Embryonic facial prominence (tissue), 1 donor: ENCODE measurements around the gene IGFBP6.
"Not testable (repeated sequence)": the region's sequence is repeated elsewhere in the genome, so short reads cannot be mapped to it uniquely, and the experiment has no call there.

Source experiments
- DNase-seq: peaks from one replicate; pipeline ENCODE4 v3.0.0-alpha.2; 2016; ENCODE audit errors: extremely low spot score

Gene IGFBP6

DNA sequence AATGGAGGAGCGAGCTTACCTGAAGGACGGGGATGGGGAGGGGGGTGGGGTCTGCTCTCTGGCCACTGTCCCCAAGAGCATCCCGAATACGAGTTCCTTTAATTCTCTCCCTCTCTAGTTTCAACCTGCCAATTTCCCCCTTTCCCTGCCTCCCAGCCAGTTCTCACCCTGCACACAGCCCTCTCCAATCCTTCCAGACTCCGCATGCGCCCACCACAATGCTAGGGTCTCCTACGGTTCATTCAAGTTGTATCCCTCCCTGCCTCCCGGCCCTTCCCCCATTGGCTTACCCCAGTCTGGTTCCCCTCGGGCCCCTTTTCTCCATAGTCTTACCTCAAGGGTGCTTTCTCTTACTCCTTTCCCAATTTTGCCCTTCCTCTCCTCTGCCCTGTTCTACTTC lies 708 bp upstream of the IGFBP6 start:
- DNase-seq: no peak

DNA sequence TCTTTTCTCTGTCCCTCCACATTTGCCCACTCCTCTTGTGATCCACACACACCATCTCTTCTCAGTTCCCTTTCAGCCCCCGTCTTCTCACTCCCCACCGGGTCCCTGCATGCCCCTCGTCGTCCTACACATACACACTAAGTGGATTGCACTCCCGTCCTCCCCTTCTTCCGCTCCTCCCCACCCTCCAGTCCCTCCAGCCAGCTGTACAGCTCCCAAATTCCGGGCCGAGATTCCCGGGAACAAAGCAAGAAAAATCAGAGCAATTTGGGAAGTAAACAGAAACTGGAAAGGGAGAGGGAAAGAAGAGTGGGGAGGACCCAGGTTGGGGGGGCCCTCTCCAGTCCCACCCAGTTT lies 282 bp upstream of the IGFBP6 start:
- DNase-seq: peak; percentile 28

DNA sequence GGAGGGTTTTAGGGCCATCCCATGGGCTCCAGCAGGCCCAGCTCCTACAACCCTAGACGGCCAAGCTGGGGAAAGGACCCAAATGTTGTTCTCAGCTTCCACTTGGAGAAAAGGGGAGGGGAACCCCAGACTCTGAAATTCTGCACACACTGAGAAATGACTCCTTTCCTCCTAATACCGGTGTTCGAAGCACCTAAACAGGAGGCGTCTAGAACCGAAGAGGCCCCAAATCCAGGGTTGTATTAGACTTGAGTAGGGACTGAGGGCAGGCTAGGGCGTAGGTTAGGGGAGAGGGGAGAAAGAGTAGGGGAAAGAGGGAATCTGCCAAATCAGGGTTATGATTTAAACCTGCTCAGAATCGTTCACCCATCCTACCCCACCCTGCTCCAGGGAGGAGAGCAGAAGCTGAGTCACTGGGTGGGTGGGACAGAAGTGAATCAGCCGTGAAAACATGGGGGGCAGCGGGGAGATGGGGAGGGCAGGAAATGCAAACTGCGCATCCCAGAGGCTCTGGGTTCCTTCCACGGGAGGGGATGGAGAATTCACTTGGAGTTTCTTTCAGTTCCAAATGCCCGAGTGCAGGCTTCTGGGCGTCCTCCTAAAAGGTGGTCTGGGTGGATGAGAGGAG lies 1.0 kb downstream of the IGFBP6 start:
- no peak for DNase-seq

DNA sequence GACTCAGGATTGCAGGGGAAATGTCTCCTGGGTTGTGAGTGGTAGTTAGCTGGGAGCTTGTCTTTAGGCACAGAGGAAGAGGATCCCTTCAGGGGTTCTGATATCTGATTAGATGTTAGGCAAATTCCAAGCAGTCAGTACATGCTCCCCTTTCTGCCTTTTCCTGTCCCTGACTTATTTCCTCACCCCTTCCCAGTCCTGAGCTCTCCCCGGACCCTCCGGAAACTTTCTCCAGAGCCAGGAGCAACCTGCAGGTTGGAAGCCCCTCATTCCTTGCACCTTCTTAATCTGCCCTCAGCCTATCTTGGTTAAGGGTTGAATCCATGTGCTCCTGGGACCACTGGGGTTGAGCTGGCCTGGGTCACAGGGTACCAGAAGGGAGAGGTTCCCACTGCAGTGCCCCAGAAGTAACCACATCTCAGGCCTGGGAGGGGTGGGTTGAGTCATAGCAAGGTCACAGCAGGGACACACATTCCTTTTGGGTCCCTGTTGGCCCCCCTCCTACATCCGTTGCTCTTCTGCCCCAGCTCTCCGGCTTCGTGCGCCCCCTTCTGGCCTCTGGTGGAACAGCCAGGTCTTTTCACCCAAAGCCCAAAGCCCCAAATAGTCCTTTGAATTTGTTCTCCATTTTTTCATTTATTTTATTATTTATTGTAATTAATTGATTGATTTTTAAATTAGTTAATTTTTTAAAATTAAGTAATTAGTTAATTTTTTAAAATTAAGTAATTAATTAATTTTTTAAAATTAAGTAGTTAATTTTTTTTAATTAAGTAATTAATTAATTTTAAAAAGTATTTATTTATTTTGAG lies 1.8 kb downstream of the IGFBP6 start:
- peak; percentile 79 for DNase-seq

DNA sequence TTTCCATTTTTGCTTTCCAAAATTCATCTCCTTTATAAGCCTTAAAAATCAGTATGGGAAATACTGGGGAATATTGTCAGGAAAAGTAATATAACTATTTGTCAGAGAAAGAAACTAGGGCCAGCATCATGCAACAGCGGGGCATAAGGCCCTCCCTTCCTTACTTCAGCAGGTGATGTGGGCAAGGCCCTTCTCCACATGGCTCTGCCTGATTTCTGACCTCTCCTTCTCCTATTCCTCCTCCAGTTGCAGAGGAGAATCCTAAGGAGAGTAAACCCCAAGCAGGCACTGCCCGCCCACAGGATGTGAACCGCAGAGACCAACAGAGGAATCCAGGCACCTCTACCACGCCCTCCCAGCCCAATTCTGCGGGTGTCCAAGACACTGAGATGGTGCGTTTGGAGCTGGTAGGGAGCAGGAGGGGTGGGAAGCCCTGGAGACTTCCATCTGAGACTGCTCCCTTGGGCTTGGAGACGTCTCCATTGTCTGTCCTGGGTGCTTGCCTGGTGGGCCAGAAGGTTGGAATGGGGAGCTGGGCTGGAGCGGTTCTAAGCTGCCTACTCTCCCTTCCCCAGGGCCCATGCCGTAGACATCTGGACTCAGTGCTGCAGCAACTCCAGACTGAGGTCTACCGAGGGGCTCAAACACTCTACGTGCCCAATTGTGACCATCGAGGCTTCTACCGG lies 3.1 kb downstream of the IGFBP6 start:
- DNase-seq: no peak

DNA sequence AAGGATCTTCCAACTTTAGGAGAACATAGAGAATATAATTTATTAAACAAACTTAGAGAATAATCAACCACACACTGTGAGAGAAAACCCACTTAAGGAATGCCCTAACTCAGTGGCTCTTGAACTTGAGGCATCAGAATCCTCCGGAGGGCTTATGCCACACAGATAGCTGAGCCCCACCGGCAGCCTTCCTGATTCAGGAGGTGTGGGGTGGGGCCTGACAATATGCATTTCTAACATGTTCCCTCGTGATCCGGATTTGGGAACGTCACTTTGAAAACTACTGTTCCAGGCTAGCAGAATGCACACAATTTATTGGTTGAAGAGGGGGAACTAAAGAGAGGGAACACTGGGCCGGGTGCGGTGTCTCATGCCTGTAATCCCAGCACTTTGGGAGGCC lies 3.8 kb downstream of the IGFBP6 start:
- DNase-seq: no peak

DNA sequence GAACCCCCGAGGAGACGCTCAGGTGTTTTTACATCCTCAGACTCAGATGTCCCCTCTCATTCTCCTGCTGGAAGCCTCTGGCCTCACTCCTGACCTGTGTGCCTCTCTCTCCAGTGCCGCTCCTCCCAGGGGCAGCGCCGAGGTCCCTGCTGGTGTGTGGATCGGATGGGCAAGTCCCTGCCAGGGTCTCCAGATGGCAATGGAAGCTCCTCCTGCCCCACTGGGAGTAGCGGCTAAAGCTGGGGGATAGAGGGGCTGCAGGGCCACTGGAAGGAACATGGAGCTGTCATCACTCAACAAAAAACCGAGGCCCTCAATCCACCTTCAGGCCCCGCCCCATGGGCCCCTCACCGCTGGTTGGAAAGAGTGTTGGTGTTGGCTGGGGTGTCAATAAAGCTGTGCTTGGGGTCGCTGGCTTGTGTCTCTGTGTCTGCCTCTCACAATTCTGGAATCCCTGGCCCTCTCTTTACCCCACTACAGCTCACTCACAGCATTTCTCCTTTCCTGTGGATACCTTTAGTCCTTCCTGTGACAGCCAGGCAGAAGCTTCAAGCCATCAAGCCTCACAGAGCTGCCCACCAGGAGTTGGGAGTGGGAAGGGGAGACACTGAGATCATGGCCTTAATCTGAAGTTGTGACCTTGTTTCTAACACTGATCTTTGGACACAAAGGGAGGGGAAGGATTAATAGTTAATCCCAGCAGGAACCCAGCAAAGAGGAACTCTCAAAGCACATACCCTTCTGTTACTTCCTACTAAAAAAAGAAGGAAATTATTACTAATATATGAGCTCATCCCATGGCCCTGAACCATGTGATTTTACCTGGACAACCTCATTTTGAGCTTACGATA lies 4.7 kb downstream of the IGFBP6 start:
- DNase-seq: no peak

DNA sequence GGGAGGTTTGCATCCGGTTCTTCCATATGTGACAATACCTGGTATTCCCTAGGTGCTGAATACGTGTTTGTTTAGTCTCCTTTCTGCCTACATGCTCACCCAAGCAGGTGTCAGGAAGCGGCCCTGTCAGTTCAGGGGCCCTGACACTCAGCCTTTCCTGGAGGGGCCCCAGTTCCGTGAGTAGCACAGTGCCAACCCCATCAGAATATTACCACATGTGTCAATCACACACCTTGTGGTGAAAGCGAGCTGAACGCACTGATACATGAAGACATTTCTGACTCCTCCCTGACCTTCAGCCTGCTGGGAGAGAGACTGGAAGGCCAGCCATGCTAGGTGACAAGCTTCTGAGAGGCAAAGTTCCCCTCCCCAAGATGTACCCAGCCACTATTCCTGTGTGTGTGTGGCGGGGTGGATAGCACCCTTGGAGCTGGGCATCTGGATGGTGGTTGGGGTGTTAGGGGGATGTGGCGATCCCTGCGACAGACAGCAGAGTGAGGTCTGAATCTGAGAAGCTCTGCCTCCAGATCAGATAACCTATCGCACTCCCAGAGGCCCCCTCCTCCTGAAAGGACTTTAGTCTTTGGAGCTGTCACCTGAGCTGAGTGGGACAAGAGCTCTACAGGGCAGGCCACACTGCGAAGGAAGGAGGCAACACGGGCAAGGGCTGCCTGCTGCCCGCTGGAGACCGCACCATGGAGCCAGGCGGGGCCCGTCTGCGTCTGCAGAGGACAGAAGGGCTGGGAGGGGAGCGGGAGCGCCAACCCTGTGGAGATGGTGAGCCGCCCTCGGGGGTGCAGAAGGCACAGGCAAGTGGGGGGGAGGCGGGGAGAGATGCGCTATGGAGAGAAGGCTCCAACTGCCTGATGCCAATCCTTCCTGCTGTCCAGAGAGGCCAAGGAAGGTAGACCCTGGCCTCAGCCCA lies 5.7 kb downstream of the IGFBP6 start, which contains the start of gene SOAT2:
SOAT2 (plus strand) TSS at position 604 of the 925 bp plus-strand sequence; CDS start at position 696, 92 bp downstream.
- no peak for DNase-seq

DNA sequence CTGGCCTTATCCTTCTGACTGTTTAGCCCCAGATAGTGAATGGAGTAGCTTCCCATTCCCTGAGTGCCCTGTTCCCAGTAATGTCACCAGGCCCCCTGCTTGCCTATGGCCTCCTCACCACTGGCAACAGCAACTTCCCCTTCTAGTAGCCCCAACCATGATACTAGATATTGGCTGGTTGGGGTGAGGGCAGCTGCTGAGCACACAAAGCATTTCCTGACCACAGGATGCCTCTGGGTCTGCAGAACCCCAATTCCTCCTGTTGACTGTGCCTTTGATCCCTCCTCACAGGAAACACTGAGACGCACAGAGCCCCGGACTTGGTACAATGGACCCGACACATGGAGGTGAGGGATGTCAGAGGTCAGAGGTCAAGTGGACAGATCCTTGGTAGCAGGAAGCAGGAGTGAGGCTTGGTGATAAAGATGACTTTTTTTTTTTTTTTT lies 6.4 kb downstream of the IGFBP6 start:
- no peak for DNase-seq

DNA sequence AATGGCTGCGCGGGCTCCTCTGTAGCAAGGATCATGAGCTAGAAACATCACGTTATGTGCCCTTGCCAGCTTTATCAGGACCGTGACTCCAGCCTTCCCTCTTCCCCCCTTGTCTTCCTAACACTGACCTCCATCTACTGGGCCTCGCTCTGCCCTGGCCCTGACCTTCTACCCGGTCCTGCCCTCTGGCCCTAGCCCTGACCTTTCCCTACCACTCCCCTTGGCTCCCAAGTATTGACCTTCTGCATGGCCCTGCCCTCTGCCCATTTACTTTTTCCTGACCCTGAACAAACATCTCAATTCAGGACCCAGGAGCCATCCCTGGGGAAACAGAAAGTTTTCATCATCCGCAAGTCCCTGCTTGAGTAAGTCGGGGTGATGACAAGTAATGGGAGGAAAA lies 7.8 kb downstream of the IGFBP6 start:
- DNase-seq: no peak

DNA sequence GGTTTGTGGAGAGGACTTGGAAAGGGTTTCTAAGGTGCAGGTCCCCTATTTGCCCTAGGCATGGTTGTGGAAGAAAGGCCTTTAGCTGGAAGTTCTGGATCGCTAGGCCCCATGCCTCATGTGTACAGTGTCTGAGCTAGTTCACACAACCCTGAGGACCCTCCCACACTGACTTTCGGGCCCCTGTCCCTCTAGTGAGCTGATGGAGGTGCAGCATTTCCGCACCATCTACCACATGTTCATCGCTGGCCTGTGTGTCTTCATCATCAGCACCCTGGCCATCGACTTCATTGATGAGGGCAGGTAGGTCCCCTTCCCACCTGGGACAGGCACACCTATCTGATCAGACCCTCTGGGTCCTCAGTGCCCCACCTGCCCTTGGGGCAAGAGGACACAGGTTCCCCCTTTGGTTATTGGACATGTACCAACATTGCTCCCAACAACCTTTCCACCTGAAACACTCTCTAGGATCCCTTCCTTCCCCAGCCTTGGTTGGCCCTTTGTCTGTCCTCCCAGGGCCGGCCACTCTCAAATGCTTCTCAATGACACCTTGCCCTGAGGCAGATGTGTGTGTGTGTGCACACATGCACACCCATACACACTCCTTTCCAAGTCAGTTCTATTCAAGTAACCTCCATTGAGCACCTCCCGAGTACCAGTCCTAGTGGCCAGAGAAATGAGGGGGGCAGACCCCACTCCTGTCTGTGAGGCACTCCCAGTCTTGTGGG lies 8.4 kb downstream of the IGFBP6 start:
- no peak for DNase-seq

DNA sequence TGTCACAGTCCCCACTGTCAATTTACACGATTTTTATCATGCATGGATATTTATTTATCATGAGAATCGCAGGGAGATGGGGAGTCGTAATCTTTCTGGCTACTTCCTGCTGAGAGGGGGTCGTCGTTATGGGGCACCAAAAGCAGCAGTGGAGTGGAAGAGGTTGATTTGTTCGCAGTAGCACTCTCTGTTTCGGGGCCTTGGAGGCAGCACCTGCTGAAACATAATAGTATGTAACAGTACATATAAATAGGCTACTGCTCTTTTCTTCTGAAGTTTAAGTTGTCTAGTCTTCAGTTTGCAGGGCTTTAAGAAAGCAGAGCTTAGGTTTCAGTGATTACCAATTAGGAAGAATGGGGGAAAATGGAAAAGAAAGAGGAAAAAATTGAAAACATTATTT lies 9.7 kb downstream of the IGFBP6 start:
- no peak for DNase-seq

DNA sequence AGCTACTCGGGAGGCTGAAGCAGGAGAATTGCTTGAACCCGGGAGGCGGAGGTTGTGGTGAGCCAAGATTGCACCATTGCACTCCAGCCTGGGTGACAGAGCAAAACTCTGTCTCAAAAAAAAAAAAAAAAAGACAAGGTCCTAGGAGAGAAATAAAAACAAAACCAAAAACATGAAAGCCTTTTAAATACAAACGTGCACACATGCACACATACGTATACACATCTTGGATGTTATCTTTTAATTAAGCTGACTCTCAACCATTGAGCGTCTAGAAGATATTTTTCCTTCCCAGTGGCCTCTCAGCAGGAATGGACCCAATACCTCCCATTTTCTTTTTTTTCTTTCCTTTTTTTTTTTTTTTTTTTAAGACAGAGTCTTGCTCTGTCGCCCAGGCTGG lies 15.0 kb downstream of the IGFBP6 start:
- DNase-seq: not testable (repeated sequence)

DNA sequence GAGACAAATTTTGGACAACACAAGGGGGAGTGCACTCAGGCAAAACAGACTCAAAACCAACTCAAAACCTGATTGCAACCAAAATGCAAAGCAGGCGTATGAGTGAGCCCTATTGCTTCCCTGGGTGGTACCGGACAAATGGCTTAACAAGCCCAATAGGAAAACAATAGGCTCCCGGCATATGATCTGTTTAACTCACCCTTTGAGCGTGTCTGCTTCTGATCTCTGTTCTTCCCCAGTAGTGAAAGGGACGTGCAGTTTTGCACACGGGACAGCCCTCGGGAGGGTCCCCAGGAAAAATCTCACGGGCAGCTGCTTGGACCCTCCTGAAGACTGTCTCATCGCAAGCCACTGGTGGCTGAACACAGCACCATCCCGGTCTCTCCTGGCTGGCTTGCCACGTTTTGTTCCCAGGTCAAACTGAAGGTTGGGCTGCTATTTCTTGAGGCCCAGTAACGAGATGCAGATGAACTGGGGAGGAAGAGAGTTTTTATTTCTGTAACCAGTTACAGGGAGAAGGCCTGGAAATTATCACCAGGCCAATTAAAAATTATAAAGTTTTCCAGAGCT lies 15.8 kb downstream of the IGFBP6 start:
- DNase-seq: no peak

DNA sequence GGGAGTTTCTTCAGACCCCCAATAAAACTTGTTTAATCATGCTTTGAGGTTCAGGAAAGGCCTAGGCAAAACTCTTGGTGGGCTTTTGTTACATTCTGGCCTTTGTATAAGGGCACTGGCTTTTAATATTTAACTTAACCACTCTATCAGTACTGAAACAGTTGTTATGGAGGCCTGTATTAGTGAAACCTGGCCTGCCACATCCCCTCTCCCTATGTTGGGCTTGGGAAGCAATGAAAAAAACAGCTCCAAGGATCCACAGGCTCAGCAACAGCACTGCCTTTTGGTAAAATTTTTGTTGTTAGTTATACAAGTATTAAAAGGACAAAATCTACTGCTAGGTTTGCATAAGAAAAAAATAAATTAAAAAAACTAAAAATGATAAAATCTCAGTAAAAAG lies 16.5 kb downstream of the IGFBP6 start:
- DNase-seq: no peak

DNA sequence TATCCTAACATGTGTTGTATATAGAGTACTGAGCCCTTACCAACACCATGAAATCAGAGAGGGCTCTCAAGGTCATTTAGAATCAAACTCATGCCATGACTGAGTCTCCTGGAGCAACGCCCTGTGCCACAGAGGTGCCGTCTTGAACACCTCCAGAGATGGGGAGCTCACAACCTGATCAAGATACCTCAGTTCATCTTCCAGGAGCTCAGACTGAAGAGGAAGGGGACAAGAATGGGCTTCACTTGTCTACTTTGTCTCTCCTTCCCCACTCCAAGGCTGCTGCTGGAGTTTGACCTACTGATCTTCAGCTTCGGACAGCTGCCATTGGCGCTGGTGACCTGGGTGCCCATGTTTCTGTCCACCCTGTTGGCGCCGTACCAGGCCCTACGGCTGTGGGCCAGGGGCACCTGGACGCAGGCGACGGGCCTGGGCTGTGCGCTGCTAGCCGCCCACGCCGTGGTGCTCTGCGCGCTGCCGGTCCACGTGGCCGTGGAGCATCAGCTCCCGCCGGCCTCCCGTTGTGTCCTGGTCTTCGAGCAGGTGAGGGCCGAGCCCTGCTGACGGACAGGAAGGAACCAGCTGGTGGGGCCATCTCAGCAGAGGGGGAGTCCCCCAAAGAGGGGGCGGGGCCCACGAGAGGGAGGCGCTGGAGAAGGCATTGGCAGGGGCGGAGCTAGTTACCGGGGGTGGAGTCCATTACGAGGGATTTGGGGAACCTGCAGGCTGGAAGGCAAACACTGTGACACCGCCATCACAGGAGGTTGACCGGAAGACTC lies 17.8 kb downstream of the IGFBP6 start:
- no peak for DNase-seq

DNA sequence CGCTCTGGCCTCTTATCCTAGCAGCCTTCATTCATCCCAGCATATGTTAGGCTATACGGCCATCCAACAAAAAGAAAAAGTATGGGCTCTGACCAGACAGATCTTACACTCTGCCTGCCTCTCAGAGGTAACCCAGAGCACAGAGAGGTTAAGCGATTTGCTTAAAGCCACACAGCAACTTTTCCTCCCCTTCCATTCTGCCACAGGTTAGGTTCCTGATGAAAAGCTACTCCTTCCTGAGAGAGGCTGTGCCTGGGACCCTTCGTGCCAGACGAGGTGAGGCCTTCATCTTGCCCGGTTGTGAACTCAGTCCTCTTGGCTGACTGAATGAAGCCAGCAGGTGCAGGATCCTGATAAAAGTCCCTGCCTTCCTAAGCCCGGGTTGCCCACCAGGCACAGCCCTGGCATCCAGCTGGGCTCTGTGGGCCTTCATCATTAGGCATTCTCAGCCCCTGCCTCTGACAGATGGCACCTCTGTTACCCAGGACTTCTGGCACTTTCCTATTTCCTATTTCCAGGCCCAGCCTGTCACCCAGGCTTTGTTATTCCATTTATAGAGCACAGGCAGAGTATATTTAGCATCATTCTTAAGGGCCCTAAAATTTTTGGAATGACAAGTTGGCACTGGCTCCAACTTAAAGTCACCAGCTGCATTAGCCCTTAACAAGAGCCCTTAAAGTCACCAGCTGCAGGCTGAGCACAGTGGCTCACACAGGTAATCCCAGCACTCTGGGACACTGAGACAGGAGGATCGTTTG lies 18.6 kb downstream of the IGFBP6 start:
- no peak for DNase-seq

DNA sequence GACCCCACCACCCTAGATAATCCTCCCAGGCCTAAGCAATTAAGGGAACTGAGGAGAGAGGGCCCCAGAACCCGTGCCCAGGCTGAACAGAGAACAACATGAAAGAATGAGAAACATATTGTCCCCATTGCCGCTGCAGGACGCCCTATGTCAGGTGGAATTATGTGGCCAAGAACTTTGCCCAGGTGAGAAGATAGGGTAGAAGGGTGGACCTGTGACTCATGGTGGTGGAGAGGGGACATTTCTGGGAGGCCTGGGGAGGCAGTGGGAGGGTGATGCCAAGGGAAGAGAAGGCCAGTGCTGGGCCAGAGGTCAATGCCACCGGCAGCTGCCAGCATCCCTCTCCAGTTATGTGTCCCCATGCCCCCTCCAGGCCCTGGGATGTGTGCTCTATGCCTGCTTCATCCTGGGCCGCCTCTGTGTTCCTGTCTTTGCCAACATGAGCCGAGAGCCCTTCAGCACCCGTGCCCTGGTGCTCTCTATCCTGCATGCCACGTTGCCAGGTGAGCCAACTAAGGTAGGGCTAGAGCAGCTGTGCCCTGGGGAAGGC lies 21.4 kb downstream of the IGFBP6 start:
- no peak for DNase-seq
